Neural progenitor cell (in vitro differentiated cells): ENCODE results near the gene KCNMA1. TPM values are rescaled to one million over a fixed set of nuclear protein-coding genes. Genes with fewer than 3 reads are reported as not detected.

Experiments
- DNase-seq: peaks from one replicate; pipeline ENCODE4 v3.0.0-alpha.2; 2016; ENCODE audit warnings: low spot score
- H2AFZ ChIP-seq: fragments of 200-600 bp; sonication (generic); replicated peaks from 2 replicates; pipeline ENCODE4 v1.6.1; 2016; ENCODE audit warnings: antibody characterized with exemption
- H3F3A ChIP-seq: fragments of 200-600 bp; sonication (generic); 2 replicates; pipeline ENCODE4 v1.6.1; 2016; ENCODE audit warnings: antibody characterized with exemption, low read depth
- H3K27ac ChIP-seq: fragments of 200-600 bp; sonication (generic); 2 replicates; pipeline ENCODE4 v1.5.1; 2016; ENCODE audit warnings: mild to moderate bottlenecking
- H3K27me3 ChIP-seq: fragments of 200-600 bp; sonication (generic); 2 replicates; pipeline ENCODE4 v1.6.1; 2016; ENCODE audit warnings: mild to moderate bottlenecking, moderate library complexity
- H3K36me3 ChIP-seq: fragments of 200-600 bp; sonication (generic); 2 replicates; pipeline ENCODE4 v1.5.1; 2016
- H3K4me1 ChIP-seq: fragments of 200-600 bp; sonication (generic); 2 replicates; pipeline ENCODE4 v1.6.1; 2016; ENCODE audit warnings: mixed run types
- H3K4me2 ChIP-seq: fragments of 200-600 bp; sonication (generic); 2 replicates; pipeline ENCODE4 v1.6.1; 2016
- H3K4me3 ChIP-seq: fragments of 200-600 bp; sonication (generic); 2 replicates; pipeline ENCODE4 v1.5.1; 2016
- H3K79me2 ChIP-seq: fragments of 200-600 bp; sonication (generic); 2 replicates; pipeline ENCODE4 v1.6.1; 2016; ENCODE audit warnings: low read depth
- H3K9ac ChIP-seq: fragments of 200-600 bp; sonication (generic); 2 replicates; pipeline ENCODE4 v1.6.1; 2016
- H3K9me3 ChIP-seq: fragments of 200-600 bp; sonication (generic); 2 replicates; pipeline ENCODE4 v1.5.1; 2016; ENCODE audit warnings: low read depth
- H4K20me1 ChIP-seq: fragments of 200-600 bp; sonication (generic); 2 replicates; pipeline ENCODE4 v1.6.1; 2016; ENCODE audit warnings: low read depth
- H3K27ac Mint-ChIP-seq: 3 replicates; pipeline ENCODE4 v1.8.0; 2021; ENCODE audit warnings: mixed read lengths
- H3K27me3 Mint-ChIP-seq: 2 replicates; pipeline ENCODE4 v1.8.0; 2022; ENCODE audit warnings: low read depth, mild to moderate bottlenecking, inconsistent platforms, moderate library complexity, mixed read lengths; ENCODE audit not compliant: insufficient read depth
- H3K36me3 Mint-ChIP-seq: 3 replicates; pipeline ENCODE4 v1.8.0; 2021; ENCODE audit warnings: mixed read lengths
- H3K4me1 Mint-ChIP-seq: 3 replicates; pipeline ENCODE4 v1.8.0; 2021; ENCODE audit warnings: mixed read lengths
- H3K4me3 Mint-ChIP-seq: 3 replicates; pipeline ENCODE4 v1.8.0; 2021; ENCODE audit warnings: mild to moderate bottlenecking, moderate library complexity, mixed read lengths
- H3K9me3 Mint-ChIP-seq: 3 replicates; pipeline ENCODE4 v1.8.0; 2020; ENCODE audit warnings: mixed read lengths
- CTCF ChIP-seq: fragments of 200-600 bp; sonication (generic); IDR thresholded peaks from 2 replicates; pipeline ENCODE4 v1.5.1; 2017; ENCODE audit warnings: antibody characterized with exemption, mild to moderate bottlenecking
- EZH2 ChIP-seq: fragments of 200-600 bp; sonication (generic); IDR thresholded peaks from 2 replicates; pipeline ENCODE4 v1.6.1; 2017; ENCODE audit warnings: antibody characterized with exemption, mild to moderate bottlenecking, moderate library complexity
- EZH2phosphoT487 ChIP-seq: fragments of 200-600 bp; sonication (generic); IDR thresholded peaks from 2 replicates; pipeline ENCODE4 v1.6.1; 2017; ENCODE audit warnings: antibody characterized with exemption
- total RNA-seq: library from RNA; depleted of rRNA; stranded (reverse); fragments of >200 nt; gene quantifications from 2 replicates; pipeline ENCODE4 v1.2.3, GENCODE V29; 2015; ENCODE audit warnings: low replicate concordance

KCNMA1 gene
- total RNA-seq, 1 donor from 2014 or later: 2.4 TPM

- H3K4me1 Mint-ChIP-seq: no peaks in the 10 kb centered on the region
- no peak overlapping the region for H3K4me3 Mint-ChIP-seq
Observed at GRCh38 chr10:76864922-76865321, 772.7 kb downstream of the KCNMA1 start.

GRCh38 chr10:76858721-76859120 is 778.9 kb downstream of the KCNMA1 start:
- Histone ChIP-seq H3K27ac (no peak overlapping the region), H3K9ac (no peak overlapping the region), H3K27me3 (no peaks in the 10 kb centered on the region), H3K9me3 (no peaks in the 10 kb centered on the region), H3K79me2 (no peaks in the 10 kb centered on the region), H3K4me1 (no peaks in the 10 kb centered on the region), H3K4me3 (no peak overlapping the region), H3K36me3 (no peaks in the 10 kb centered on the region), H2AFZ (peak overlapping the region; percentile 41), H3K4me2 (no peak overlapping the region), H4K20me1 (no peaks in the 10 kb centered on the region), H3F3A (no peaks in the 10 kb centered on the region)
- Mint-ChIP-seq H3K36me3 (peaks cover 2% of the 10 kb centered on the region), H3K4me1 (no peaks in the 10 kb centered on the region), H3K27me3 (no peaks in the 10 kb centered on the region), H3K27ac (no peak overlapping the region), H3K4me3 (no peak overlapping the region), H3K9me3 (no peaks in the 10 kb centered on the region)
- TF ChIP-seq CTCF (no peak), EZH2phosphoT487 (no peak)
- no peak for DNase-seq

More at GRCh38 chr10:76864922-76865321, 772.7 kb downstream of the KCNMA1 start:
- no peaks in the 10 kb centered on the region for H3K9me3 Mint-ChIP-seq
- no peaks in the 10 kb centered on the region for H3K79me2 ChIP-seq
- no peak overlapping the region for H3K4me2 ChIP-seq
- H2AFZ ChIP-seq: no peak overlapping the region
- H3F3A ChIP-seq: no peaks in the 10 kb centered on the region
- H3K4me3 ChIP-seq: no peak overlapping the region
- no peaks in the 10 kb centered on the region for H3K36me3 ChIP-seq
- no peak overlapping the region for H3K9ac ChIP-seq
- DNase-seq: no peak
- no peaks in the 10 kb centered on the region for H3K9me3 ChIP-seq
- H3K4me1 ChIP-seq: no peaks in the 10 kb centered on the region
- no peak overlapping the region for H3K27ac Mint-ChIP-seq
- H3K27me3 ChIP-seq: no peaks in the 10 kb centered on the region
- H3K27me3 Mint-ChIP-seq: peaks cover 4% of the 10 kb centered on the region
- no peaks in the 10 kb centered on the region for H3K36me3 Mint-ChIP-seq
- H3K27ac ChIP-seq: no peak overlapping the region
- TF ChIP-seq EZH2phosphoT487: no peak
- no peak for TF ChIP-seq CTCF
- no peak for TF ChIP-seq EZH2
- no peaks in the 10 kb centered on the region for H4K20me1 ChIP-seq

GRCh38 chr10:76840802-76841201 is 796.8 kb downstream of the KCNMA1 start:
- Histone ChIP-seq H3K27ac (no peak overlapping the region), H3F3A (no peaks in the 10 kb centered on the region), H2AFZ (no peak overlapping the region), H3K9ac (no peak overlapping the region), H3K27me3 (no peaks in the 10 kb centered on the region), H3K36me3 (no peaks in the 10 kb centered on the region), H3K4me1 (no peaks in the 10 kb centered on the region), H3K4me2 (no peak overlapping the region), H3K4me3 (no peak overlapping the region), H3K9me3 (peaks cover 2% of the 10 kb centered on the region), H3K79me2 (no peaks in the 10 kb centered on the region), H4K20me1 (no peaks in the 10 kb centered on the region)
- Mint-ChIP-seq H3K36me3 (no peaks in the 10 kb centered on the region), H3K27me3 (peaks cover 10% of the 10 kb centered on the region), H3K9me3 (peaks cover 10% of the 10 kb centered on the region), H3K4me3 (no peak overlapping the region), H3K4me1 (no peaks in the 10 kb centered on the region), H3K27ac (no peak overlapping the region)
- TF ChIP-seq CTCF (no peak), EZH2phosphoT487 (no peak), EZH2 (no peak)
- no peak for DNase-seq
